GM12865 (cell line): ENCODE results near the gene CCDC183.

Experiments
- DNase-seq: peaks from one replicate; pipeline ENCODE4 v3.0.0; 2010; ENCODE audit warnings: low read depth
- H3K4me3 ChIP-seq: 2 replicates; pipeline ENCODE4 v1.5.1; 2011; ENCODE audit warnings: mild to moderate bottlenecking, low read depth, low read length, control low read depth
- CTCF ChIP-seq: IDR thresholded peaks from 2 replicates; pipeline ENCODE4 v1.5.1; 2011; ENCODE audit warnings: low read length, control low read depth, low read depth, inconsistent platforms; ENCODE audit not compliant: insufficient read depth; ENCODE audit errors: missing control alignments

CCDC183 gene

GRCh38 chr9:136847088-136847825 lies 51.1 kb downstream of the CCDC183 start:
- H3K4me3 ChIP-seq = peak overlapping the region; percentile 70
- peak; percentile 30 for DNase-seq
- no peak for TF ChIP-seq CTCF

- peak; percentile 91 for DNase-seq
- no peak for TF ChIP-seq CTCF
- peak overlapping the region; percentile 70 for H3K4me3 ChIP-seq
Measured at GRCh38 chr9:136847826-136848392, 51.8 kb downstream of the CCDC183 start.

GRCh38 chr9:136848393-136849037 lies 52.4 kb downstream of the CCDC183 start:
- DNase-seq = peak; percentile 61
- no peak for TF ChIP-seq CTCF
- peak overlapping the region; percentile 70 for H3K4me3 ChIP-seq

GRCh38 chr9:136849038-136849959 lies 53.2 kb downstream of the CCDC183 start, which contains the start of gene PHPT1:
Gene PHPT1, plus strand, starts transcription at chr9:136849409. Its CDS starts 22 bp downstream, at chr9:136849431.
- DNase-seq = peak; percentile 99
- H3K4me3 ChIP-seq = peak within 1 kb of the TSS; percentile 70
- TF ChIP-seq CTCF = no peak

- no peak for TF ChIP-seq CTCF
- H3K4me3 ChIP-seq = peak overlapping the region; percentile 70
- DNase-seq = no peak
Measured at GRCh38 chr9:136849960-136850865, 54.1 kb downstream of the CCDC183 start.
